ENCODE measurements around the gene PPP1R1C.
"Not testable (repeated sequence)": the region's sequence is repeated elsewhere in the genome, so short reads cannot be mapped to it uniquely, and the experiment has no call there.

GRCh38 chr2:182030875-182031274 is 45.2 kb downstream of the PPP1R1C start:
- TF ChIP-seq CTCF, POLR2A, EP300, POLR2AphosphoS5 (IDR thresholded peaks at IDR 0.05): not testable (repeated sequence)
